HG03575 (cell line): ENCODE measurements around the gene BTBD9.

ENCODE experiments used
- ATAC-seq: cut with Tn5 transposase; IDR thresholded peaks from one replicate; pipeline ENCODE4 v1.9.1; 2021; ENCODE audit not compliant: unreplicated experiment, insufficient number of reproducible peaks, low FRiP score; ENCODE audit errors: extremely low read depth

BTBD9 gene

DNA sequence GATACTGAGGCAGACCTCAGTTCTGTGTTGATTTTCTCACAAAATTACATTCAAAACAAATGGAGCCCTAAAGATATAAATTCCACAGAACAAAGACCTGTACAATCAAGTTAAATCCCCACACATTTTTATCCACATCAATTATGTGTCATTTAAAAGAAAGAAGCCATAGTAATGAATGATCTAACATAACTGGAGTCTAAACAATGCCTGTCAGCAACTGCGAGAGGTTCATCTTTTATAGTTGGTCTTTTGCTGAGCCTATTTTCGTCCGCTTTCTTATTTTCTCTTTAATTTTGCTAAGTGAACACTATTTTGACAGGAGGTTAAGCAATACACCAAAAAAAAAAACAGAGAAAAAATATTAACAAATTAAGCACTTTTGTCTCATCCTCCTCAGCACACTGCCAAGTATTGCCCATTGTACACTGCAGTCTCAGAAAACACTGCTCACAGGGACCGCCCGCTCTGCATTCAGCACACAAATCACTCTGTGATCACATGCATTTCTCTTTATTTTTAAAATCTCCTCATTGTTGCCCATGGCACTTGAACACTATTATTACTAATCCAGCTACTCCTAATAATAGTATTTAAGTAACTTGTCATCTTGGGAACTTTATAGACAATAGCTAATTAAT, 140.8 kb downstream of the BTBD9 start:
- ATAC-seq = no peak

DNA sequence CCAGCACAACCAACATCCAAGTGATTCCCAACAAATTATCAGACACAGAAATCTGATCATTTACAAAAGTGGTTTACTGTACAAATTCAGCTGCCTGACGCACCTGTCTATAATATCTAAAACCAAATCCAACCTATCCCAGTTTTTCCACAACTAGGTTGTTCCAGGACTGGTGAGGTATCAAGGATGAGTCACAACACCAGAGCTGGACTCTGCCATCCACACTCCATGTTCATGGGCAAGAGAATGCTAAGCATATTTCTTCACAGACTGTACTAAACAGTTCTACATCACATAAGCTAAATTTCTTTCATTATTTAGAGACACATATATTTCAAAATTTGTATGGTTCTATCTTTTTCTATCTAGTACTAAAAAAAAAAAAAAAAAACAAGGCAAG, 141.6 kb downstream of the BTBD9 start:
- no peak for ATAC-seq

DNA sequence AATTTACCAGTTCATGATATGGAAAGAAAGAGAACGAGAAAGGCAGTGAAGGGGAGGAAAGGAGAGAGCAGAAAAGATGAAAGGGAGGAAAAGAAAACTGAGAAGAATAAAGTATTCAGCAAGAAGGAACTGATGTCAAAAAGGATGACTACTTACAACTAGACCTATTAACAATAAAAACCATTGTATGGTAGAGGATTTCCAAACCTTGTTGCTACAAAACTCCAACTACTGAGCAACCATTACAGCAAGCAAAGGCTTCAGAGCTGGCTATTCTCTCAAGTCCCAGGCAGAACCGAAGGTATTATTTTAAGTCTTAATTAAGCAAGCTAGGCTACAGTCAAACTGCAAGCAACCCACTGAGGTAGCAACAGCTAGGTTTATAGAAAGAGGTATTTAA, 142.2 kb downstream of the BTBD9 start:
- no peak for ATAC-seq

DNA sequence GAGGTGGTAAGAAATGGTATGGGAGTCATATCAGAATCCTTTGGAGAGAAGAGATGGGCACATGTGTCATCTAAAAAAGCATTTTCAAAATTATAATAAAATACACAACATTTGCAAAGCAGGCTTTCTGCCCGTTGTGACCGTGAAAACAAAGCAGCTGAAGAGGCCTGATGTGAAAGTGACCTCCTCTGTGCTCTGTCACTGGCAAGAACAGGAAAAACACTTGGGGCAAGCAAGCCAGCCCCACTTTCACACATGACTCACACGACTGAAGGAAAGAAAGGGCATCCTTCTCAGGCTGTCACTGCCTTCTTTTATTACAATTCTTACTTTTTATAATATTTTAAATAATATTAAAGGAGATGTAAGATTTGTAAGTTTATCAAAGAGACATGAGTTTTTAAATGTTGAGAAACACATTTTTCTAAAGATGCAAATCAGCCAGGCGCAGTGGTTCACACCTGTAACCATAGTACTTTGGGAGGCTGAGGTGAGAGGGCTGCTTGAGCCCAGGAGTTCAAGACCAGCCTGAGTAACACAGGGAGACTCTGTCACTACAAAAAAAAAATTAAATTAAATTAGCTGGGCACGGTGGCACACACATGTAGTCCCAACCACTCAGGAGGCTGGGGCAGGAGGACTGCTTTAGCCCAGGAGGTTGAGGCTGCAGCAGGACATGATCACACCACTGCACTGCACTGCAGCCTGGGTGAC, 143.7 kb downstream of the BTBD9 start:
- no peak for ATAC-seq

DNA sequence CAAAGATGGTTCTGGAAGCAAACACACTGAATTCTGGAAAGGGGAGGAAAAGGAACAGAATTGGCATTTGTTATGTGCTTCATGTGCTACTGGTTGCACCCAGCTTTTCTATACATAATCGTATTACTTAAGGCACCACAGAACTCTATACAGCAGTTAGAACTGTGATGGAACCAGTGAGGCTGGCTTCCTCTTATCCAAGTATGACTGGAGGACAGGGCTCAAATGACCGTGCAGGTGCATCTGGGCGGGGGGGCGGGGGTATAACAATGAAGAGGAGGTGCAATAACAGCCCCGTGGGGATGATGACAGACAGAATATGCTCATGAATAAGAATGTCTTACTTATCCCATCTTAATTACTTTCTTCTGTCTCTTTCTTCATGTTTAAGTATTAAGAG, 144.2 kb downstream of the BTBD9 start:
- no peak for ATAC-seq

DNA sequence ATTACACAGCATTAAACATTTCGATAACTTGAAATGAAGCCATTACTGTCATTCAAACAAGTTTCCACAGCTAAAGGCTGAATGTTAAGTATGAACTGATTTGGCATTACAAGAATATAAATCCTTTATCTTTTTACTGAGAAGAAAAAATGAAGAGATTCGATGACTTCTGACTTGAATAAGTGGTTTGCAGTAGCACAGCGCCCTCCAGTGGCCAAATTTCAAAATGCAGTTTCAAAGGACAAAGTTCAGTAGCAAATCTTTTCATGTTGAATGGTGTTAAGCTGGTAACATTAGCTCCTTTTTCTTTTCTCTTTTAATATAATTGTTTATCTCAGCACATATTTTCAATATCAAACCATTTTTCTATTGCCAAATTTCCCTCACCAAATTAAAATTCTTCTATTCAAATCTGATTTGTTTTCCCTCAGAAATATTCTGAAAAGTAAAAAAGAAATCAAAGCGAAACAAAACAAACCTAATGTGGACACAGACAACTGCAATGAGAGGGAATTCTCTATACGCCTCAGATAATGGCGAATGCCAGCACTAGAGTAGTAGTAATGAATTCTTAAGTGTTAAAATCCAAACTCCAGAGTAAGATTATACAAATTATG, 145.7 kb downstream of the BTBD9 start:
- ATAC-seq = no peak

DNA sequence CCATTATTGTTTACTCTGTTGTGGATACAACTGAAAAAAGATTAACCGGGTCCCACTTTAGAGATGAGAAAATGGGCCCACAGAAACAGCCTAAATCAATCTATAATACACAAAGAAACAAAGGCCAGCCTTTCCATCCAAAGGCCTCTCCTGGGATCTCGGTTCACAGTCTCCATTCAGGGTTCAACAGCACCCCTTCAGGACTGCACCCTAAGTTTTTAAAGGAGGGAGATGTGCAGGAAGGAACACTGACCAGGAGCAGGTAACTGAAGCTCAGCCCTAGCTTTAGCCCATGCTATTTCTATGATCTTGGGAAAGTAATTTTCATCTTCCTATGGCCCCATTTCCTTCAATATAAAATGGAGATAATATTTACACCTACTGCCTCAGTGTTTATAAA, 147.7 kb downstream of the BTBD9 start:
- ATAC-seq = no peak

DNA sequence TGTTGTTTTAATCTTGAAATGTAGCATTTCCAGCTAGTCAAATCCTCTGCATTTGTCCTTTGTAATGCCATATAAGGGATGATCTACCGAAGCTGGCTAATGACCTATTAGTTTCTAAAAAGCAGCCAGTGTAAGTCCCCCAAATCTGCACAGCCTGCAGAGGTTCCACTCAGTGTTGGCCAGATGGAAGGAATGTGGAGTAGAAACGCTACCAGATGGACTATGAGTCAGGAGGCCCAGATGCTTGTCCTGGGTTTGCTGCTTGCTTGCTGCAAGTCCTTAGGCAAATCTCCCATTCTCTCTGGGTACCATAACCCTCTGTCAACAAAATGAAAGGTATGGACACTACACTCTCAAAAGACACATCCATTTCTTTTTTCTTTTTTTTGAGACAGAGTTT, 149.8 kb downstream of the BTBD9 start:
- no peak for ATAC-seq

DNA sequence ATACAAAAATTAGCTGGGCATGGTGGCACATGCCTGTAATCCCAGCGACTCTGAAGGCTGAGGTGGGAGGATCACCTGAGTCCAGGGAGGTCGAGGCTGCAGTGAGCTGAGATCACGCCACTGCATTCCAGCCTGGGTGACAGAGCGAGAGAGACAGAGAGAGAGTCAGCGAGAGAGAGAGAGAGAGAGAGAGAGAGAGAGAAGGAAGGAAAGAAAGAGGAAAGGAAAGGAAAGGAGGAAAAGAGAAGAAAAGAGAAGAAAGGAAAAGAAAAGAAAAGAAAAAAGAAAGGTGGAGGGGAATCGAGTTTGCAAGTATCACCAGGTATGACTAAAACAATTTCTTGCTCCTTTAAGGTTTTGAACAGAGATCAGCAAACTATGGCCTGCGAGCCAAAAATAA, 152.3 kb downstream of the BTBD9 start:
- ATAC-seq = no peak

DNA sequence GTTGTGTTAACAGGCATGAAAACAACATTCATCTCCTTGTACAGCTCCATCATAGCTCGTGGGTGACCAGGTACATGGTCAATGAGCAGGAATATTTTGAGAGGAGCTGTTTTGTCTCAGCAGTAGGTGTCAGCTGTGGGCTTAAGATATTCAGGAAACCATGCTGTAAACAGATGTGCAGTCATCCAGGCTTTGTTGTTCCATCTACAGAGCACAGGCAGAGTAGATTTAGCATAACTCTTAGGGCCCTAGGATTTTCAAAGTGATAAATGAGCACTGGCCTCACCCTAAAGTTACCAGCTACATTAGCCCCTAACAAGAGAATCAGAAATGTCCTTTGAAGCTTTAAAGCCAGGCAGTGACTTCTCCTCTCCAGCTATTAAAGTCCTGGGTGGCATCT, 154.2 kb downstream of the BTBD9 start:
- ATAC-seq = no peak

DNA sequence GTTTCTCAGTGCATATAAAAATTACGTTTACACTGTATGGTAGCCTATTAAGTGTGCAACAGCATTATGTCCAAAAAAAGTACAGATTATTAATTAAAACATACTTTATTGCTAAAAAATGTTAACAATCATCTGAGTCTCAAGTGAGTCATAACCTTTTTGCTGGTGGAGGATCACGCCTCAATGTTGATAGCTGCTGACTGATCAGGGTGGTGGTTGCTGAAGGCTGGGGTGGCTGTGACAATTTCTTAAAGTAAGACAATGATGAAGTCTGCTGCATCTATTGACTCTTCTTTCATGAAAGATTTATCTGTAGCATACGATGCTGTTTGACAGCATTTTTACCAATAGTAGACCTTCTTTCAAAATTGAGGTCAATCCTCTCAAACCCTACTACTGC, 155.1 kb downstream of the BTBD9 start:
- ATAC-seq = no peak

DNA sequence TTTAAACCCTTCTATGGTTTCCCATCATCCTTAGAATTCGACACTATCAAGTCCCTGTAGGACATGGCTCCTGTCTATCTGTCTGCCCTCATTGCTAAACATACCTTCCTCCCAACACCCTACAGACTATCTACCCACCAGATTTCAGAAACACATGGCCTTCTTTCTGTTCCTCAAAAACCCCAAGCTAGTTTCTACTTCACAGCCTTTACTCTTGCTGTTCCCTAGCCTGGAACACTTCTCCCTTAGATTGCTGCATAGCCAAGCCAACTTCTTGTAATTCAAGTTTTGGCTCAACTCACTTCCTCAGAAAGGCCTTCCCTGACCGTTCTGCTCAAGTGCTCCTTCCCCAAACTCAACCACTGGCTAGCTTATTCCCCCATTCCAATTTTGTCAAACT, 156.2 kb downstream of the BTBD9 start:
- ATAC-seq = no peak

DNA sequence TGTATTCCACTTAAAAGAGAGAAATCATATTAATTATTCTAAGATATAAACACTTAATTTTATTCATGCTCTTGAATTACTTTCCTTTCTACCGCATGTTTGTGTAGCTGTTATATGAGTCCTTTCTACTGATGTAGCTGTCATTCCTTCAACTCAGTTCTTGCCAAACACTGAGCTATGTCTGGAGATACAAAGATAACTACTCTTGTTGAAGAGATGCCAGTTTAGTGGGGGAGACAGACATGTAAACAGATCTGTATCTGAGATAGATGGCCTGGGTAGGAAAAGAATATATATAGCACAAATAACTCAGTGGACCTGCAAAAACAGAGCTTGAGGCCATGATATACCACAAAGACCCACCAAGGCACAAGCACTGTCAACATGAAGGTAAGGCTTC, 157.3 kb downstream of the BTBD9 start:
- no peak for ATAC-seq

DNA sequence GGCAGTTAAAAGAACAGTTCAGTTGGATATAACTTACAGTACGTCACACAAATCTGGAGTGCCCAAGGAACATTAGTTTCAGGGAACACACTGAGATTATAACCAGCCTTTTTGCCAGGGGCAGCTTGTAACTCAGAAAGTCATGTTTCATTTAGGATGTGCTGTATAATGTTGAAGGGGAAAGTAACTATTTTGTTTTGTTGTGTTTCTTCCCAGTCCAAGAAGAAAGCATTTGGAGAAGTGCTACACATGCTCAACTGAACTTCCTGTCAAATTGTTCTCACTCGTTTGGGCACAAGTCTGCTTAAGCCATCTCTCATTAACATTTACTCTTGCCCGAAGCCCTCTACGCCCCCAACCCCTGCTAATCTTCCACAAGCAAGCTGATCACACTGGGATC, 157.9 kb downstream of the BTBD9 start:
- no peak for ATAC-seq

DNA sequence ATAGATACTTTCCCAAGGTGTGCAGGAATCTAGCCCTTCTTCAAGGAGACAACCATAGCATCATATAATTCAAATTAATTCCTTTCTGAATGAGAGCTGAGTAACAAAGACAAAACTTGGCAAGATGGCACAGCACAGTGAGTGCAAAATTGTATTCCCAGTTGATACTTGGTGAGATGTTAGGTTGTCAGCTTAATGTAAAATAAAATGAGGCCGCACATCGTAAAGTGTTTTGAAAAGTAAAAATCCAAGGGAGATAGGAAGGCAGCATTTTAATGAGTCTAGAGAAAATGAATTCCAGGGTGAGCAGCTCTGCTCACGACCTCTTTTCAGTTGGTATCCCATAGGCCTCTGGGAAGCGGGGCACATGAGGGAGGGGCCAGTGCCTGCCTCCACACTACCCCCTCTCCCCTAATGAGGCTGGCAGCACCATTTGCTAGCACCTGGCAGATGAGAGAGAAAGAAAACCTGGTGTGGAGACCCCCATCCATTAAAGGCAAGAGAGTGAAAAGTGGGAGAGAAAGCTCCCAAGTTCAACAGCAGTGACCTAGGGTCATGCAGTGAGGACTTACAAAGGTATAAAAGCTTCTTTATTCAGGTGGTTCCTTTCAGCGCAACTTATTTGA, 158.4 kb downstream of the BTBD9 start:
- ATAC-seq = no peak

DNA sequence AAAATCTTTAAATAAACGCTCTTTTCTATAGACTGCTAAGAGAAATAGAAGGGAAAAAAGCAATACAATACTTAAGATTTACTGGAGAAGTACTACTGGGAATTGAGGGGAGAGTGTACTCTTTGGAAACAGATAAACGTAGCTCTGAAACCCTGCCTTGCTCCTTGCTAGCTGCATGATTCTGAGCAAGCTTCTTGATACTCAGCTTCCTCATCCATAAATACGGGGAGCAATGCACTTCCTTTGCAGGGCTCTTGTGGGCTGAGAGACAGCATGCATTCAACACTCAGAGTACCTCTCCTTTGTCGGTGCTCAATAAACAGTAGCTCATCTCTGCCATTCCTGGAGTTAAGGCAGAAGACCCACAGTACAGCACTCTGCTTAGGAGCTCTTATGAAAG, 159.7 kb downstream of the BTBD9 start:
- ATAC-seq = no peak

DNA sequence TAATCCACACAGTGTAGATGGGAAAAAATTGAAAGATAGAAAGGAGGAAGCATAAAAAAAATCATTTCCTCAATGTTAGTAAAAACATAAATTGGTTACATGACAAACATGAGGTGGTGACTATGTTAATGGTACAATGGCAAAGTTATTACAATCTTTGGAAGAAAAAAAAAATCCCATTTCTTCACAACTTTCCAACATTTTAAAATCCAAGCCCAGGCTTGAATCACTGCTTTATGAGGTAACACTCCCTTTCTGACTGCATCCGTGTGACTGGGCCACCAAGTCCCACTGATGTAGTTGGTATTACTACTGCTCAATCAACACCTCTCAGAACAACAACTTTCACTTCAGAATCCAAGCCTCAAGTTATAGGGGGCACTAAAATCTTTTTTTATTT, 160.4 kb downstream of the BTBD9 start:
- ATAC-seq = no peak

DNA sequence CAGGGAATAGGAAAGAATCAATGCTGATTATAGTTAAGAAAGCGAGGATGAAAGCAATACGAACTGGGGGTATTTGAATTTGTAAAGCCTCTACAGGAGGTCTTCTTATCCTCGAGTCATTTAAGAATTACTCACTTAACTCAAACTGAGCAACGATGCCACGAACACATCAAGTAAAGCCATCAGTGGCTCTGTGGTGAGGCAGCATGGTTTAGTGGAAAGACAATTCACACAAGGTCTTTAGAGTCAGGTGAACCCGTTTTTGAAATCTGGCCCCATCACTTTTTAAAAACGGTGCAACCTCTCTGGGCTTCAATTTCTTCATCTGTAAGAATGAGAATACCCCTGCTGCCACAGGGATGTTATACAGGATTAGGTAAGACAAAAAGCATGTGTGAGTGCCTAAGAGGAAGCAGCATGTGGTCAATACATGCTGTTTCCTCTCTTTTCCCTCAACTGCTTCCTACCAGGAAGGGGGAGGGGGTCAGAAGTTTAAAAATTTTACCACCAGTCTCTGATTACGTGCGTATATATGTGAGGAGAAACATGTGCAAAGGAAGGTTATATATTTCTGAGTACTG, 162.0 kb downstream of the BTBD9 start:
- no peak for ATAC-seq

DNA sequence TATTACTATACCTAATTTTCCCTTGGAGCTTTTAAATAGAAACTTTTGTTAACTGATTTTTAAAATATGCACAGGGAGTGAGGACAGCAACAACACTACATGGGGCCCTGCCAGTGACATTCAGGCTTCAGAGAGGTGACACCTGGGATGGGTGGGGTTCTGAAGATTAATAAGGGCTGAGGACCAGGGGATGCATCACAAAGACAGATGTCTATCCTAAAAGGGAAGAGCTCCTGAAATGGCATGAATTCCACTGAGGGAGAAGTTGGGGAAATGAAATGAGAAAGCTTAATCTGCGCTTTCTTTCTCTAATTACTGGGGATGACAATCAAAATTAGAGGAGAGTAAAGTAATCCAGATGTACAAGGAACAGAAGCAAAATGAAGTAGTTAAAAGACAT, 162.8 kb downstream of the BTBD9 start:
- no peak for ATAC-seq

DNA sequence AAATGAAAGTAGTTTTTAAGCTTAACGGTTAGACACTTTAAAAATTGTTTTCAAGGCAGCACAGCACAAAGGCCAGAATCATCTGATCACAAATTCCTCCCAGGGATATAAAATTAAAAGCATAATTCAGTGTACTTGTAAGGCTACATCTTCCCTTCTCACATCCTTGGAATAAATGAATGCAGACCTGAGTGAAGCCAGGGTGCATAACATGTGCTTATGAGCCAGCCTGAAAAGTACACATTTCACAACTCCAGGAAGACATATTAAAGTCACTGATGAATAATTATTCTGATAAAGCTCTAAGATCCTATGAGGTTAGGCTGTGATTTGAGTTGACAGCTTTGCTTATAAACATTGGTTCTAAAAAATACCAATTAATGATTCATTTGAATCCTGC, 163.6 kb downstream of the BTBD9 start:
- no peak for ATAC-seq
